C4-2B (cell line): ENCODE results near the gene SNTG2.

Experiments used
- ZFX ChIP-seq: fragments of 450-650 bp; IDR thresholded peaks from 2 replicates; pipeline ENCODE4 v1.6.1; 2017
- TF ChIP-seq, protein P1 (sequence below): fragments of 450-650 bp; conservative IDR thresholded peaks from 2 replicates; pipeline ENCODE4 v1.5.1; 2017; ENCODE audit warnings: mild to moderate bottlenecking

DNA sequence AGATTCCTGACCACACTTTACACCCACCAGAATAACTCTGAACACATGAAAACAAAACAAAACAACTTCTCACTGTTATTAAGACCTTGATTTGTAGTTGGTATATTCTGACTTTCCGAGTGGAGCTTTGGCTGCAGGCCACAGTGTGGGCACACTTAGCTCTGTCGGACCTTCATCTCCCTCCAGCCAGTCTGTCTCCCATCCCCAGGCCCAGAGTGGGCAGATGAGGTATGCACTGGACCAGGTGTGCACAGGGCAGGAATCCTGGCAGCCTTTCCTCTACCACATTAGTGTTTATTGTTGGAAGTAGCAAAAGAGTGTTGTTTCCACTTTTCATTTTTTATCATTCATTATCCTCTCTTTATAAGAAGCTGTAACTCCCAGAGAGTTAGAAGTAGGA lies 243.2 kb downstream of the SNTG2 start:
- TF ChIP-seq, protein P1, sequence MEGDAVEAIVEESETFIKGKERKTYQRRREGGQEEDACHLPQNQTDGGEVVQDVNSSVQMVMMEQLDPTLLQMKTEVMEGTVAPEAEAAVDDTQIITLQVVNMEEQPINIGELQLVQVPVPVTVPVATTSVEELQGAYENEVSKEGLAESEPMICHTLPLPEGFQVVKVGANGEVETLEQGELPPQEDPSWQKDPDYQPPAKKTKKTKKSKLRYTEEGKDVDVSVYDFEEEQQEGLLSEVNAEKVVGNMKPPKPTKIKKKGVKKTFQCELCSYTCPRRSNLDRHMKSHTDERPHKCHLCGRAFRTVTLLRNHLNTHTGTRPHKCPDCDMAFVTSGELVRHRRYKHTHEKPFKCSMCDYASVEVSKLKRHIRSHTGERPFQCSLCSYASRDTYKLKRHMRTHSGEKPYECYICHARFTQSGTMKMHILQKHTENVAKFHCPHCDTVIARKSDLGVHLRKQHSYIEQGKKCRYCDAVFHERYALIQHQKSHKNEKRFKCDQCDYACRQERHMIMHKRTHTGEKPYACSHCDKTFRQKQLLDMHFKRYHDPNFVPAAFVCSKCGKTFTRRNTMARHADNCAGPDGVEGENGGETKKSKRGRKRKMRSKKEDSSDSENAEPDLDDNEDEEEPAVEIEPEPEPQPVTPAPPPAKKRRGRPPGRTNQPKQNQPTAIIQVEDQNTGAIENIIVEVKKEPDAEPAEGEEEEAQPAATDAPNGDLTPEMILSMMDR = no peak
- TF ChIP-seq ZFX = no peak
